MCF 10A (cell line): ENCODE data around the gene CAMK2G. TPM values are rescaled to one million over a fixed set of nuclear protein-coding genes. Genes with fewer than 3 reads are reported as not detected.

ENCODE experiments used
- BruUV-seq: library from RNA; stranded (reverse); fragments of 400-500 nt; replicated peaks from 2 replicates; lab custom pipeline; 2021; lab: Mats Ljungman, UMichigan
- CTCF ChIA-PET: fragments of 300-600 bp; sonication (Branson Sonifier 250); formaldehyde crosslinking; extraction: SDS; loops from one replicate; lab custom pipeline; 2021; ENCODE audit warnings: antibody characterized with exemption, inconsistent platforms; lab: Yijun Ruan, JAX
- POLR2A ChIA-PET: fragments of 300-600, 350-650 bp; sonication (Branson Sonifier 250); formaldehyde crosslinking; extraction: SDS; loops from one replicate; lab custom pipeline; 2020; ENCODE audit warnings: antibody characterized with exemption, inconsistent platforms; lab: Yijun Ruan, JAX
- DNase-seq: peaks from one replicate; pipeline ENCODE4 v3.0.0-alpha.2; 2018; ENCODE audit not compliant: unreplicated experiment
- H3K27ac Mint-ChIP-seq: one replicate; pipeline ENCODE4 v1.8.0; 2022; ENCODE audit warnings: mild to moderate bottlenecking, low read depth, mixed read lengths; ENCODE audit not compliant: unreplicated experiment
- H3K27me3 Mint-ChIP-seq: one replicate; pipeline ENCODE4 v1.8.0; 2022; ENCODE audit warnings: mixed read lengths; ENCODE audit not compliant: insufficient read depth, unreplicated experiment
- H3K36me3 Mint-ChIP-seq: one replicate; pipeline ENCODE4 v1.8.0; 2022; ENCODE audit warnings: mild to moderate bottlenecking, moderate library complexity, mixed read lengths; ENCODE audit not compliant: insufficient read depth, unreplicated experiment
- H3K4me1 Mint-ChIP-seq: one replicate; pipeline ENCODE4 v1.8.0; 2022; ENCODE audit warnings: mixed read lengths; ENCODE audit not compliant: insufficient read depth, unreplicated experiment
- H3K4me3 Mint-ChIP-seq: one replicate; pipeline ENCODE4 v1.8.0; 2022; ENCODE audit warnings: mild to moderate bottlenecking, moderate library complexity, mixed read lengths; ENCODE audit not compliant: unreplicated experiment
- H3K9me3 Mint-ChIP-seq: one replicate; pipeline ENCODE4 v1.8.0; 2022; ENCODE audit warnings: mixed read lengths; ENCODE audit not compliant: unreplicated experiment
- intact Hi-C: fragments of 100-400 bp; cut with micrococcal nuclease; formaldehyde crosslinking; loops from 2 replicates; pipeline ENCODE4 v1.14.1; 2022
- total RNA-seq: library from RNA; stranded (reverse); gene quantifications from 2 replicates; pipeline ENCODE4 v1.2.3, GENCODE V29; 2022
- TF ChIP-seq, protein P1 (sequence below): fragments of 200-600 bp; IDR thresholded peaks from one replicate; pipeline ENCODE4 v1.8.0; 2022; ENCODE audit warnings: antibody characterized with exemption, mild to moderate bottlenecking; ENCODE audit not compliant: unreplicated experiment

The CAMK2G gene
- total RNA-seq, 1 experiment from 2014 or later: 10.9 TPM

DNA sequence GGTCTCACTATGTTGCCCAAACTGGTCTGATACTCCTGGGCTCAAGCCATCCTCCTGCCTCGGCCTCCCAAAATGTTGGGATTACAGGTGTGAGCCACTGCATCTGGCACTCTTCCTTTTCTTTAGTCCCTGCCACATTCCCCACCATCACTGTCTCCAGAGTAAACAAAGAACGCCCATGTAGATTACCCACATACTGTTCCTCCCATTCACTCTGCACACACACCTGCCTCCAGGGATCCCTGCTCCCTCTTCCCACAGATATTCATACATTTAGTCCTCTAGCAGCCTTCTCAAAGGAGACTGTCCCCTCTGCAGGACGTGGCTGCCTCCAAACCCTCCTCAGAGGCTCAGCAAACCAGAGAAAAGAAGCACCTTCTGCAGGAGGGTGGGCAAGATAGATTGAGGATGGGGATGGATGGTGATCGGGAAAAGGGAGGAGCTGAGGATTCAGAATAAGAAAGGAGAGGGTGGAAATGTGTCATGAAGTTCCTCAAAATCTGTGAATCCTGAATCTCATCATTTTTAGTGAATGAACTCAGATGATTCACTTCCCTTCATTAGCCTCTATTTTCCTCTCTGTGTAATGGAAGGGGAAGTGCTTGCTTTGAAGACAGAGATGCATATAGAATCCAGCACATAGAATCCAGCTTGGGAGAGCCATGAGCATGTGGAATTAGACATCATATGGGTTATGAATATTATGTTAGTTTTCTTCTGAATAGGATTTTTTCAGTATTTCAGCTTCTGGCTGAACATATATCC, 31.1 kb upstream of the CAMK2G start:
- H3K27me3 Mint-ChIP-seq: no peaks in the 10 kb centered on the region
- H3K4me1 Mint-ChIP-seq: peaks cover 38% of the 10 kb centered on the region
- TF ChIP-seq, protein P1, sequence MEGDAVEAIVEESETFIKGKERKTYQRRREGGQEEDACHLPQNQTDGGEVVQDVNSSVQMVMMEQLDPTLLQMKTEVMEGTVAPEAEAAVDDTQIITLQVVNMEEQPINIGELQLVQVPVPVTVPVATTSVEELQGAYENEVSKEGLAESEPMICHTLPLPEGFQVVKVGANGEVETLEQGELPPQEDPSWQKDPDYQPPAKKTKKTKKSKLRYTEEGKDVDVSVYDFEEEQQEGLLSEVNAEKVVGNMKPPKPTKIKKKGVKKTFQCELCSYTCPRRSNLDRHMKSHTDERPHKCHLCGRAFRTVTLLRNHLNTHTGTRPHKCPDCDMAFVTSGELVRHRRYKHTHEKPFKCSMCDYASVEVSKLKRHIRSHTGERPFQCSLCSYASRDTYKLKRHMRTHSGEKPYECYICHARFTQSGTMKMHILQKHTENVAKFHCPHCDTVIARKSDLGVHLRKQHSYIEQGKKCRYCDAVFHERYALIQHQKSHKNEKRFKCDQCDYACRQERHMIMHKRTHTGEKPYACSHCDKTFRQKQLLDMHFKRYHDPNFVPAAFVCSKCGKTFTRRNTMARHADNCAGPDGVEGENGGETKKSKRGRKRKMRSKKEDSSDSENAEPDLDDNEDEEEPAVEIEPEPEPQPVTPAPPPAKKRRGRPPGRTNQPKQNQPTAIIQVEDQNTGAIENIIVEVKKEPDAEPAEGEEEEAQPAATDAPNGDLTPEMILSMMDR: no peak
- ChIA-PET CTCF (interaction anchor here (1.6 kb wide), 1 partner anchor 35 kb away, joined by 5 read pairs; no protein-coding TSS in a partner anchor), POLR2A (interaction anchor here (0.7 to 1.9 kb wide), 5 partner anchors 9 to 29 kb away, joined by 3 to 8 read pairs (median 5); no protein-coding TSS in a partner anchor)
- peaks cover 5% of the 10 kb centered on the region for H3K36me3 Mint-ChIP-seq
- no peak overlapping the region for H3K4me3 Mint-ChIP-seq
- H3K27ac Mint-ChIP-seq: no peak overlapping the region
- intact Hi-C loops: no loop called here
- DNase-seq: no peak
- BruUV-seq: no TSS peak
- no peaks in the 10 kb centered on the region for H3K9me3 Mint-ChIP-seq

DNA sequence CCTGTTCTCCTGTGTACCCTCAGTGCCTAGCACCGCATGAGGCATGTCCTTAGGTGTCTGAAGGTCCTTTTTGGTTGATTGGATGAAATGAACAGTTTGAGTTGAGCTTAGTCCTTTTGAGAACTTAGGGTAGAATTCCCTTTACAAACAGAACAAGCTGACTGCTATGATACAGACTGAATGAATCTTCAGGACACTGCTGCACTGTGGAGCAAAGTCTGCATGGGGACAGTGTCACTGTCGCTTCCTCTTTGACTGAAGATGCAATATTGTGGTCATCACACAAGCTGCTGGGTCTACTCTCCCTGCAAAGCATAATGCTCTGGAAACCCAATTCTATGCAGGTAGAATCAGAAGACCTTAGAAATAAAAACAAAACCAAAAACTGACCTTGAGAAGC, 28.0 kb upstream of the CAMK2G start:
- TF ChIP-seq, protein P1: no peak
- no peak for DNase-seq
- intact Hi-C loops: no loop called here
- no peak overlapping the region for H3K27ac Mint-ChIP-seq
- peaks cover 26% of the 10 kb centered on the region for H3K4me1 Mint-ChIP-seq
- H3K27me3 Mint-ChIP-seq: no peaks in the 10 kb centered on the region
- ChIA-PET CTCF (interaction anchor here (0.7 to 1.2 kb wide), 4 partner anchors 38 to 208 kb away, joined by 3 to 5 read pairs (median 3); no protein-coding TSS in a partner anchor), POLR2A (interaction anchor here (0.8 to 1.0 kb wide), 3 partner anchors 9 to 95 kb away, joined by 3 to 4 read pairs (median 4); partner anchors contain the start of genes PLAU and VCL)
- BruUV-seq: no TSS peak
- no peaks in the 10 kb centered on the region for H3K9me3 Mint-ChIP-seq
- H3K36me3 Mint-ChIP-seq: no peaks in the 10 kb centered on the region
- no peak overlapping the region for H3K4me3 Mint-ChIP-seq

DNA sequence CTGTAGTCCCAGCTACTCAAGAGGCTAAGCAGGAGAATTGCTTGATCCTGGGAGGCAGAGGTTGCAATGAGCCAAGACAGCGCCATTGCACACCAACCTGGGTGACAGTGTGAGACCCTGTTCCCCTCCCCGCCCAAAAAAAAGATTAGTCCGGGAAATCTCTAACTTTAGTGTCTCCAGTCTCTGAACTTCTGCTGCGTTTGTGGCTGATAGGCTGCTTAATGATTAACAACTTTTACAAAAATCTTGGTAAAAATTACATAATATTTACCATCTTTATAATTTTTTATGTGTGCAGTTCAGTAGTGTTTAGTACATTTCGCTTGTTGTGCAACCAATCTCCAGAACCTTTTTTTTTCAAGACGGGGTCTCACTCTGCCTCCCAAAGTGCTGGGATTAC, 26.9 kb upstream of the CAMK2G start:
- Mint-ChIP-seq H3K27ac (no peak overlapping the region), H3K36me3 (no peaks in the 10 kb centered on the region), H3K27me3 (no peaks in the 10 kb centered on the region), H3K4me3 (no peak overlapping the region), H3K4me1 (peaks cover 15% of the 10 kb centered on the region), H3K9me3 (no peaks in the 10 kb centered on the region)
- CTCF ChIA-PET: interaction anchor here (1.6 kb wide), 1 partner anchor 39 kb away, joined by 7 read pairs; no protein-coding TSS in a partner anchor
- DNase-seq: no peak
- TF ChIP-seq, protein P1: no peak
- intact Hi-C loops: no loop called here
- POLR2A ChIA-PET: interaction anchor here (0.7 kb wide), 1 partner anchor 13 kb away, joined by 4 read pairs; no protein-coding TSS in a partner anchor
- no TSS peak for BruUV-seq

DNA sequence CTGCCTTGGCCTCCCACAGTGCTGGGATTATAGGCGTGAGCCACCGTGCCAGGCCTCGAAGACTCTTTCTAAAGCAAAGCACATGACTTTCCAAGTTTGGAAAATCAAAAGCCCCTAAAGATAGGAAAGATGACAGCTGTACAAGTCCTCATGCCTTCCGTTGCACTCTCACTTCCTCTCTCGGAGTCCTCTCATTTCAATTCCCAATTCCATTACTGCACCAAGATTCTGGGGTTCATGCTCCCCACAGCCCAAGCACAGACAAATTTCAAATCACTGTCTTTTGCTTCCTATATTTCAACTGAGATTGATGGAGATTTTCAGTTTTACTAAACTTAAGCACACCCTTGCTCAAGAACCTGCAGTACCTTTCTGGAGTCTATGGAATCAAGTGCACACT, 25.7 kb upstream of the CAMK2G start:
- intact Hi-C loops: no loop called here
- CTCF ChIA-PET: interaction anchor here (0.9 to 1.7 kb wide), 5 partner anchors 13 to 43 kb away, joined by 3 to 7 read pairs (median 6); no protein-coding TSS in a partner anchor
- POLR2A ChIA-PET: interaction anchor here (0.8 to 1.6 kb wide), 5 partner anchors 8 to 208 kb away, joined by 3 to 9 read pairs (median 4); partner anchors contain the start of gene PLAU

More for the DNA sequence above, 25.7 kb upstream of the CAMK2G start:
- no peaks in the 10 kb centered on the region for H3K9me3 Mint-ChIP-seq
- BruUV-seq: no TSS peak
- no peak overlapping the region for H3K4me3 Mint-ChIP-seq
- H3K27ac Mint-ChIP-seq: no peak overlapping the region
- H3K27me3 Mint-ChIP-seq: no peaks in the 10 kb centered on the region
- TF ChIP-seq, protein P1: no peak
- H3K4me1 Mint-ChIP-seq: peaks cover 11% of the 10 kb centered on the region
- no peak for DNase-seq
- H3K36me3 Mint-ChIP-seq: no peaks in the 10 kb centered on the region
